ENCODE measurements around the gene MSL2.

Gene MSL2, protein sequence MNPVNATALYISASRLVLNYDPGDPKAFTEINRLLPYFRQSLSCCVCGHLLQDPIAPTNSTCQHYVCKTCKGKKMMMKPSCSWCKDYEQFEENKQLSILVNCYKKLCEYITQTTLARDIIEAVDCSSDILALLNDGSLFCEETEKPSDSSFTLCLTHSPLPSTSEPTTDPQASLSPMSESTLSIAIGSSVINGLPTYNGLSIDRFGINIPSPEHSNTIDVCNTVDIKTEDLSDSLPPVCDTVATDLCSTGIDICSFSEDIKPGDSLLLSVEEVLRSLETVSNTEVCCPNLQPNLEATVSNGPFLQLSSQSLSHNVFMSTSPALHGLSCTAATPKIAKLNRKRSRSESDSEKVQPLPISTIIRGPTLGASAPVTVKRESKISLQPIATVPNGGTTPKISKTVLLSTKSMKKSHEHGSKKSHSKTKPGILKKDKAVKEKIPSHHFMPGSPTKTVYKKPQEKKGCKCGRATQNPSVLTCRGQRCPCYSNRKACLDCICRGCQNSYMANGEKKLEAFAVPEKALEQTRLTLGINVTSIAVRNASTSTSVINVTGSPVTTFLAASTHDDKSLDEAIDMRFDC

DNA sequence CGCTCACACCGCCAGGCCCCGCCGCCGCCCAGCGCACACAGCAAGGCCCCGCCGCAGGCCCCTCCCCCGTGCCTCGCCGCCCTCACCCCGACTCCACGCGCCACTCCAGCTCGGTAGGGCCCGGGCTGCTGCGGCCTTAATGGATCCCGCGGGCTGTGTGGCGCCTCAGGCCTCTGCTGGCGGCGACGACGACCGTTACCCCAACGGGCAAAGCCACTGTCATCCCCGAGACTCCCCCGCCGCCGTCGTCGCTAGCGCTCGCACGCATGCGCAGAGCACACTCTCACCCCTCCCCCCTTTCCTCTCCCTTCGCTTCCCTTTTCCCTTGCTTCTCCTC is at the start of gene MSL2:
Gene MSL2, minus strand, starts transcription at position 272 of the 337 bp plus-strand sequence. CDS start 1,222 bp downstream, outside the sequence.
- H3K4me3 ChIP-seq, result peak within 1 kb of the TSS; percentile 97
- peak within 1 kb of the TSS; percentile 100 for H3K27ac ChIP-seq
- TF ChIP-seq, protein P1, sequence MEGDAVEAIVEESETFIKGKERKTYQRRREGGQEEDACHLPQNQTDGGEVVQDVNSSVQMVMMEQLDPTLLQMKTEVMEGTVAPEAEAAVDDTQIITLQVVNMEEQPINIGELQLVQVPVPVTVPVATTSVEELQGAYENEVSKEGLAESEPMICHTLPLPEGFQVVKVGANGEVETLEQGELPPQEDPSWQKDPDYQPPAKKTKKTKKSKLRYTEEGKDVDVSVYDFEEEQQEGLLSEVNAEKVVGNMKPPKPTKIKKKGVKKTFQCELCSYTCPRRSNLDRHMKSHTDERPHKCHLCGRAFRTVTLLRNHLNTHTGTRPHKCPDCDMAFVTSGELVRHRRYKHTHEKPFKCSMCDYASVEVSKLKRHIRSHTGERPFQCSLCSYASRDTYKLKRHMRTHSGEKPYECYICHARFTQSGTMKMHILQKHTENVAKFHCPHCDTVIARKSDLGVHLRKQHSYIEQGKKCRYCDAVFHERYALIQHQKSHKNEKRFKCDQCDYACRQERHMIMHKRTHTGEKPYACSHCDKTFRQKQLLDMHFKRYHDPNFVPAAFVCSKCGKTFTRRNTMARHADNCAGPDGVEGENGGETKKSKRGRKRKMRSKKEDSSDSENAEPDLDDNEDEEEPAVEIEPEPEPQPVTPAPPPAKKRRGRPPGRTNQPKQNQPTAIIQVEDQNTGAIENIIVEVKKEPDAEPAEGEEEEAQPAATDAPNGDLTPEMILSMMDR (IDR thresholded peaks at IDR 0.05), result no peak
- DNase-seq (ENCODE audit: low spot score), result no peak

DNA sequence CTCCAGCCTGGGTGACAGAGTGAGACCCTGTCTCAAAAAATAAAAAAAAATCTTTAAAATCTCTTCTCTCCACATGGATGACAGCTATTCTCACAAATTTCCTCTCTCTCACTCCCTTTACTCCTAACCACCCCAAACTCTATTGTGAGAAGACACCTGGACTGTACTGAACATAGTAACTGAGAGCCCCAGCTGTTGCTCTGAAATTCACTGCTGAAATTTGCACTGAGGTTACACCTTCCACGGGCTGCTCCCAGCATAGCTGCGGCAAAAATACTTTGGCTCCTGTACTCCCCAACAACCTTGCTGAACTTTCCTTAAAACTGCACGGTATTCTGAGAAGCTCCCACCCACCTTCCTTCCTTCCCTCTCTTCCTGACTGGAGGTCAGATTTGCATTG is 49.6 kb upstream of the MSL2 start:
- DNase-seq (ENCODE audit: low spot score), result no peak
- H3K27ac ChIP-seq, result no peak overlapping the region
- TF ChIP-seq, protein P1 (IDR thresholded peaks at IDR 0.05), result no peak
- H3K4me3 ChIP-seq, result no peak overlapping the region

DNA sequence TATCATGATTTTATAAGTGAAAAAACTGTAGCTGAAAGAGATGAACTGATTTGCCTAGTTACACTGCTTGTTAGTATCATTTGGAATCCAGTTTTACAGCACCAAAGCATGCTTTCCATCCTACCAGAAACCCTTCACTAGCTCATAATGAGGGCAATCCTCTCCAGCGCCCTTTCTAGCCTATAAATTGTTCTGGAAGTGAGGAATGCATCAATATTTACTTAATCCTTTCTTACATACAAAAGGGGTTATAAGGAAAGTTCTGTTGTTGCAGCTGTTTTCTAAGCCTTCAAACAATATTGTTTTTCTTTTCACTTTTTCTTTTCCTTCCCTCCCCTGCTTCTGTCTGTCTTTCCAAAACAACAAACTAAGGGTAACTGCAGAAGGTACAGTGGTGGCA is 43.0 kb upstream of the MSL2 start:
- DNase-seq (ENCODE audit: low spot score), result no peak
- Histone ChIP-seq H3K27ac (no peak overlapping the region), H3K4me3 (no peak overlapping the region)

DNA sequence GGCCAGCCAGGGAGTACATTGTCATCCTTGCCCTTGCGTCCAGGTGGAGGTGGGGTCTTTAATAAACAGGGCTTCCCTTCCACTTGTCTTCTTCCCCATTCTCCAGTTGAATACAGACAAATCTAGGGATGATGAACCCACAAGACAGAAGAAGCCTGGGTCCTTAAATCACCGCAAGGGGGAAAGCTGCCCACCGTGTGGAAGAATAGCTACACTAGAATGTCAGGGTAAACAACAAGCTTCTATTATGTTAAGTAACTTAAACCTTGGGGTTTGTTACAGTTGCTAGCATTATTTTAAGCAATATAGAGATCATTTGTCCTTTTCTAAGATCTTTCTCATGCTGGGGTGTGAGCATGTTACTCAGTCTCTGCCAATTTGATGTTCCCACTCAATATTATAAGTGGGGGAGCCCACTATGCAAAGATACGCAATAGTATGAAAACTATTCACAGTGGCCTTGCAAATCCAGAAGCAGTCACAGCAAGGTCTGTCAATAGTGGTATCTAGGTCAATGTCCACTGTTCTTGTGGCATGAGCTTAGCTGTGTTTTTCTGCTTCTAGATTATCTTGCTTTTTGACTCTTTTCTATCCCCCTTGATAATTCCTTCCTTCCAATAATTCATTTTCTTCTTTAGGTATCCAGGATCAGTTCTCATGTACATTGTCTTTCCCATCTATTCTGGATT is 42.0 kb upstream of the MSL2 start:
- Histone ChIP-seq H3K4me3 (no peak overlapping the region), H3K27ac (no peak overlapping the region)
- no peak for DNase-seq (ENCODE audit: low spot score)
- TF ChIP-seq, protein P1 (IDR thresholded peaks at IDR 0.05), result no peak

More for the DNA sequence above, 43.0 kb upstream of the MSL2 start:
- TF ChIP-seq, protein P1 (IDR thresholded peaks at IDR 0.05), result no peak

DNA sequence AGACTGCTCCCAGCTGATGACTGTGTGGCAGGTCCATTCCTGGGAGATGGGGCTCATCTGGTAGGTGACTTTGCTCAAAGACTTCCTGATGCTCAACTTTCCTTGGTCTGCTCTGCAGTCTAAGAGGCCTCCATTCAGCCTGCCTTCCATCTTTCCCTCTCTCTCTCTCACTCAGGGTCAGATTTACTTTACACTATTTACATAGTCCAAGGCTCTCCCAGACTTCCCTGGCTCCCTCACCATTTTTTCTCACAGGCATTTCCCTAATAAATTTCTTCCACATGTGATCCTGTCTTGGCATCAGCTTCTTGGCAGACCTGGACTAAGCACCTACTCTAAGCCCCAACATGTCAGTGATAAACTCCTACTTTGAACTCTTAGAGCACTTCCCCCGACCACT is 41.0 kb upstream of the MSL2 start:
- no peak overlapping the region for H3K4me3 ChIP-seq
- TF ChIP-seq, protein P1 (IDR thresholded peaks at IDR 0.05), result no peak
- no peak overlapping the region for H3K27ac ChIP-seq
- no peak for DNase-seq (ENCODE audit: low spot score)

DNA sequence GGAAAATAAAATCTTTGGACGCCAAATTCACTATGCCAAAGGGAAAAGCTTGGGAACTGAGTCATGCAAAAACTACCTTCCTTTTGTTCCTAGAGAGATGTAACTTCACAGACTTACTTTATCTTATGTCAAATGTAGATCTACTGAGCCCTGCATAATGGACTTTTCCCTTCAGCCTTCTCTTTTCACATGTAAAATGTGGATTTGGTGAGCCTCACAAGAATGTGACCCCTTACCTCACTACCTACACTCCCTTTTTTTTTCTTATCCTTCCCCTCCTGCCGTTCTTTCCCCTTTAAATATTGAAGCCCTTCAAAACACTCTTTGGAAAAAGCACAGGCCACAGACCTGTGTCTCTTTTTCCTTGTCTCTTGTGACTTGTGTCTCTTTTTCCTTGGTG is 40.0 kb upstream of the MSL2 start:
- no peak for DNase-seq (ENCODE audit: low spot score)
- H3K27ac ChIP-seq, result no peak overlapping the region
- TF ChIP-seq, protein P1 (IDR thresholded peaks at IDR 0.05), result no peak
- H3K4me3 ChIP-seq, result no peak overlapping the region
